ENCODE measurements around the gene MLLT1.

The MLLT1 gene

GRCh38 chr19:6204866-6205723, 74.7 kb downstream of the MLLT1 start:
- no peak for DNase-seq (ENCODE audit: low read depth)

GRCh38 chr19:6204212-6204611, 75.6 kb downstream of the MLLT1 start:
- no peak for DNase-seq (ENCODE audit: low read depth)

GRCh38 chr19:6199240-6199994, 80.4 kb downstream of the MLLT1 start:
- peak; percentile 88 for DNase-seq (ENCODE audit: low read depth)

- no peak for DNase-seq (ENCODE audit: low read depth)
Observed at GRCh38 chr19:6198896-6199239, 80.9 kb downstream of the MLLT1 start.

GRCh38 chr19:6196361-6196760, 83.4 kb downstream of the MLLT1 start:
- no peak for DNase-seq (ENCODE audit: low read depth)

- no peak for DNase-seq (ENCODE audit: low read depth)
Observed at GRCh38 chr19:6188811-6189210, 91.0 kb downstream of the MLLT1 start.

- DNase-seq (ENCODE audit: low read depth) = no peak
Observed at GRCh38 chr19:6187374-6187773, 92.4 kb downstream of the MLLT1 start.

GRCh38 chr19:6185835-6186834, 93.6 kb downstream of the MLLT1 start:
- no peak for DNase-seq (ENCODE audit: low read depth)

- no peak for DNase-seq (ENCODE audit: low read depth)
Observed at GRCh38 chr19:6185093-6185834, 94.5 kb downstream of the MLLT1 start.

- no peak for DNase-seq (ENCODE audit: low read depth)
Observed at GRCh38 chr19:6181119-6181518, 98.7 kb downstream of the MLLT1 start.

GRCh38 chr19:6173190-6173589, 106.6 kb downstream of the MLLT1 start:
- DNase-seq (ENCODE audit: low read depth) = no peak

GRCh38 chr19:6172074-6172863, 107.5 kb downstream of the MLLT1 start:
- no peak for DNase-seq (ENCODE audit: low read depth)

- DNase-seq (ENCODE audit: low read depth) = no peak
Observed at GRCh38 chr19:6167115-6167514, 112.7 kb downstream of the MLLT1 start.

- DNase-seq (ENCODE audit: low read depth) = no peak
Observed at GRCh38 chr19:6164906-6165531, 114.8 kb downstream of the MLLT1 start.

GRCh38 chr19:6161271-6161850, 118.4 kb downstream of the MLLT1 start:
- DNase-seq (ENCODE audit: low read depth) = no peak
